Adrenal gland (tissue), 5 donors: ENCODE results near the gene ITPKB.

Source experiments
- POLR2A ChIP-seq, 2 donors: fragments of 450-650 bp; IDR thresholded peaks; one replicate each; pipeline ENCODE4 v1.6.1; 2017; ENCODE audit warnings: antibody characterized with exemption in 2 of 2, mild to moderate bottlenecking in 2 of 2, moderate library complexity in 1 of 2
- TF ChIP-seq, protein P1 (sequence below), 6 experiments: fragments of 450-650 bp in 4 of 6; fragments of 200-600 bp in 2 of 6; sonication (generic) in 1 of 6; IDR thresholded peaks; 1 replicate in 5 of 6; 2 replicates in 1 of 6; pipeline versions ENCODE4 v1.5.1 to v1.8.0; 2016 to 2021; ENCODE audit warnings: antibody characterized with exemption in 6 of 6, mild to moderate bottlenecking in 2 of 6, moderate library complexity in 1 of 6
- donor health status: DM: no; HTN: no; CAD: no.

DNA sequence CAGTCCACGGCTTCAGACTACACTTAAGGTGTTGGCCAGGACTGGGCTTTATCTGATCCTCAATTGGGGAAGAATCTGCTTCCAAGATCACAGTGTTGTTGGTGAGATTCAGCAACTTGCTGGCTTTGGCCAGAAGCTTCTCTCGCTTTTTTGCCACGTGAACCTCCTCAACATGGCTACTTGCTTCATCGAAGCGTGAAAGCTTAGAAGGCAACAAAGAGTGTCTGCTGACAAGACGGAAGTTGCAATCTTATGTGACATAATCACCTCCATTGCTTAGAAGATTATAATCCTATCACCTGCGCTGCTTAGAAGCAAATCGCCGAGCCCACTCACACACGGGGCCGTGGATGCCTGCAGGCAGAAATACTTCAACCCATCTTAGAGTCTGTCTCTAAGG lies 10.4 kb upstream of the ITPKB start:
- no peak for TF ChIP-seq POLR2A (IDR thresholded peaks at IDR 0.05)
- TF ChIP-seq, protein P1, sequence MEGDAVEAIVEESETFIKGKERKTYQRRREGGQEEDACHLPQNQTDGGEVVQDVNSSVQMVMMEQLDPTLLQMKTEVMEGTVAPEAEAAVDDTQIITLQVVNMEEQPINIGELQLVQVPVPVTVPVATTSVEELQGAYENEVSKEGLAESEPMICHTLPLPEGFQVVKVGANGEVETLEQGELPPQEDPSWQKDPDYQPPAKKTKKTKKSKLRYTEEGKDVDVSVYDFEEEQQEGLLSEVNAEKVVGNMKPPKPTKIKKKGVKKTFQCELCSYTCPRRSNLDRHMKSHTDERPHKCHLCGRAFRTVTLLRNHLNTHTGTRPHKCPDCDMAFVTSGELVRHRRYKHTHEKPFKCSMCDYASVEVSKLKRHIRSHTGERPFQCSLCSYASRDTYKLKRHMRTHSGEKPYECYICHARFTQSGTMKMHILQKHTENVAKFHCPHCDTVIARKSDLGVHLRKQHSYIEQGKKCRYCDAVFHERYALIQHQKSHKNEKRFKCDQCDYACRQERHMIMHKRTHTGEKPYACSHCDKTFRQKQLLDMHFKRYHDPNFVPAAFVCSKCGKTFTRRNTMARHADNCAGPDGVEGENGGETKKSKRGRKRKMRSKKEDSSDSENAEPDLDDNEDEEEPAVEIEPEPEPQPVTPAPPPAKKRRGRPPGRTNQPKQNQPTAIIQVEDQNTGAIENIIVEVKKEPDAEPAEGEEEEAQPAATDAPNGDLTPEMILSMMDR (IDR thresholded peaks at IDR 0.05), result no peak
